ENCODE measurements around the gene DONSON. TPM values are rescaled to one million over a fixed set of nuclear protein-coding genes. Genes with fewer than 3 reads are reported as not detected.
"Not testable (repeated sequence)": the region's sequence is repeated elsewhere in the genome, so short reads cannot be mapped to it uniquely, and the experiment has no call there.

Gene DONSON
- total RNA-seq, 4 donors from 2014 or later: 5.0 to 15.3 (median 9.0) TPM

DNA sequence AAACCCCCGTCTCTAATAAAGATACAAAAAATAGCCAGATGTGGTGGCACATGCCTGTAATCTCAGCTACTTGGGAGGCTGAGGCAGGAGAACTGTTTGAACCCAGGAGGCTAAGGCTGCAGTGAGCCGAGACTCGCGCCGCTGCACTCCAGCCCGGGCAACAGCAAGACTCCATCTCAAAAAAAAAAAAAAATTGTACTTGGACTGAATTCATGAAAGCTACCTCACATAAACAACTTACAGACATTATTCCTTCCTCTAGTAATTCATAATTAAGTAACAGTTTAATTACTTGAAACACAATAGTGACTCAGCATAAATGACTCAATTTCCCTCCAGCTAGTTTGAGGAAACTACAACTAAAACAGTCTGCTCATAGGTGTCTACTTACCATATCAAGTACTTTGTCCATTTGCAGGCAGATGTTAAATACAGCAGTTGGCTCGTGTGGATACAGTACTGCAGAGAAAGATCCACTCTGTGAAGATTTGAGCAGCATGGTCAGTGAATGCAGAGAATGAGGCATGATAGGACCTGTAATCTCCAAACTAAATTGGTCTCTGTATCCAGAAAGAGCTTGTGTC lies 9.4 kb downstream of the DONSON start:
- ATAC-seq (ENCODE audit: low FRiP score) (no peak), DNase-seq (ENCODE audit: low spot score) (no peak)
- TF ChIP-seq, protein P1, sequence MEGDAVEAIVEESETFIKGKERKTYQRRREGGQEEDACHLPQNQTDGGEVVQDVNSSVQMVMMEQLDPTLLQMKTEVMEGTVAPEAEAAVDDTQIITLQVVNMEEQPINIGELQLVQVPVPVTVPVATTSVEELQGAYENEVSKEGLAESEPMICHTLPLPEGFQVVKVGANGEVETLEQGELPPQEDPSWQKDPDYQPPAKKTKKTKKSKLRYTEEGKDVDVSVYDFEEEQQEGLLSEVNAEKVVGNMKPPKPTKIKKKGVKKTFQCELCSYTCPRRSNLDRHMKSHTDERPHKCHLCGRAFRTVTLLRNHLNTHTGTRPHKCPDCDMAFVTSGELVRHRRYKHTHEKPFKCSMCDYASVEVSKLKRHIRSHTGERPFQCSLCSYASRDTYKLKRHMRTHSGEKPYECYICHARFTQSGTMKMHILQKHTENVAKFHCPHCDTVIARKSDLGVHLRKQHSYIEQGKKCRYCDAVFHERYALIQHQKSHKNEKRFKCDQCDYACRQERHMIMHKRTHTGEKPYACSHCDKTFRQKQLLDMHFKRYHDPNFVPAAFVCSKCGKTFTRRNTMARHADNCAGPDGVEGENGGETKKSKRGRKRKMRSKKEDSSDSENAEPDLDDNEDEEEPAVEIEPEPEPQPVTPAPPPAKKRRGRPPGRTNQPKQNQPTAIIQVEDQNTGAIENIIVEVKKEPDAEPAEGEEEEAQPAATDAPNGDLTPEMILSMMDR (IDR thresholded peaks at IDR 0.05): no peak

DNA sequence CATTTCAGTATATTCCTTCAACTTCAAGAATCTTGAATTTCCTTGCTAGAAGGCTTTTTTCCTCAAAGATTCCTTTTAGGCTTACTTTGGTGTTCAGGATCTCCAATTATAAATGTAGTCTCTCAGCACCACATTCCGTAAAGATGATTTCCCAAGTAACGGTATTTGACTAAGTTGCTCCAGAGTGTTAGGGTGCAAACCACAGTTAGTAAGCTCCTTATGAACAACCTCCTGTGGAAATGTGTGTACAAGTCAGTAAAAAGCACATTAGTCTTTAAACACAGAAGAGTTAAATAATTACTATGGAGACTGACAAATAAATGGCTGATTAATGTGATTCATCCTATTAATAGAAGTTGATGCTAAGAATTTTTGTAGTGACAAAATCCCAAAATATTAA lies 10.3 kb downstream of the DONSON start:
- TF ChIP-seq, protein P1 (IDR thresholded peaks at IDR 0.05): no peak
- ATAC-seq (ENCODE audit: low FRiP score): no peak

DNA sequence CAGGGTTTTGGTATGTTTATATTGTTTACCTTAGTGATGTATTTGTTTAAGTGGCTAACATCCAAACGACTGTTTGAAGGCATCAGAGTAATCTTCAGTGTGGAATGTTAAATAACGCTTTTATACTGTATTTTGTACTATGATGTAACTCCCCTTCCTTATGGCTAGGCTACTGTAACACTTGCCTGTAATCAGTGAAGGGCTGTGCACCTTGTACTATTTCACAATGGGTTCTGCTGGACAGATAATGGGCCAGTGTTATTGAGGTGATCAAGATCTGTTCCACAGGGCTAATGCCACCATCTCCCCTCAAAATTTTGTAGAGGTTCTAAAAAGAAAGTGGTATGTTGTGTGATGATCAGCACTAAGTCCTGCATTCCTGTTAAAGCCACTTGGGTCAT lies 11.7 kb downstream of the DONSON start:
- ATAC-seq (ENCODE audit: low FRiP score); DNase-seq (ENCODE audit: low spot score): not testable (repeated sequence)

More for the DNA sequence above, 10.3 kb downstream of the DONSON start:
- DNase-seq (ENCODE audit: low spot score): no peak

DNA sequence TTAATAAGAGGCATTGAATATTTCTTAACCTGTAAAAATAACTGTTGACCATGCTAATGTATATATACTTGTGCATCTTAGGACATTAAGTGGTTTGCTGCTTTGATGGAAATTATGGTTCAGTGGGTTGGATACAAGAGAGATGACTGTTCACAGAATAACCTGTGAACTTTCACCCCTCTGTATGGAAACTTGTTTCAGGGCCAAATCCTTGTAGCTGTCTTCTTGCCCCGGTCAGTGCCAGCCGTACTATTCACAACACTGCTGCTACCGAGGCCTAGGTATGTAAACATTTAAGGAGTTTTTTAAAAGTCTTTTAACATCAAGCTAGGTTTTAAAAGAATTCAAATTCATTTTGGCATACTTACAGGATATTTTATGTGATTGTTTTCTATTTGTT lies 16.1 kb downstream of the DONSON start:
- ATAC-seq (ENCODE audit: low FRiP score) (no peak), DNase-seq (ENCODE audit: low spot score) (no peak)
- TF ChIP-seq, protein P1 (IDR thresholded peaks at IDR 0.05): no peak

DNA sequence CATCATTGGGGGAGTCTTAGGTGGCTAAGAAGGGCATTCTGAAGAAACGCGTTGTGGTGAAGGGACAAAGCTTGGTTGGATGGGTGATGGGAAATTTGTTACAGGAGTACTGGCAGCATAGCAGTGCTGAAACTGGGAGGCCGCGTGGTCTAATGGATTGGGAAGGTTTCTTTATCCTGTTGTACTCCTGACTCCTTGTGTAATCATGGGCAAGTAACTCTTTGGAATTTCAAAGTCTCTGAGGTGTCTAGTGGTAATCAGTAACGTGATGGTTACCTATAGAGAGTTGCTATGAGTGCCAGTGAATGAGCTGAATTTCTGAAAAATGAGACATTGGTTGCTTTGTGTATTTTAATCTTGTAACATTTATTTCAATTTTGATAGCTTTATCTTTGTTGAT lies 18.5 kb downstream of the DONSON start:
- TF ChIP-seq, protein P1 (IDR thresholded peaks at IDR 0.05): no peak
- ATAC-seq (ENCODE audit: low FRiP score) (no peak), DNase-seq (ENCODE audit: low spot score) (no peak)

DNA sequence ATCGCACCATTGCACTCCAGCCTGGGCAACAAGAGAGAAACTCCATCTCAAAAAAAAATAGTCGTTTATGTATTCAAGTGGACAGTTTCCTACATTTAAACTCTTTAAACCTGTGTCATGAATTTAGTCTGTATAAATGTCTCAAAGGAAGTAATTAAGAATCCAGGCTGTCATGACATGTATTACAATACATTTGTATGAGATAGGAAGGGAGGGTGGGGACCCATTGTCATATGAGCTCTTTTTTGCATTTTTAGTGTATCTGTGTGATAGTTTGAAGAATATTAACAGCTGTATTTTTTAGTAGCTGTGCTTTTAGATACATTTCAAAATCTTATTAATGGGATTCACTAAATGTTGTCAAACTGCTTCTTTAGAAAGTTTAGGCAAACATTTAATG lies 20.0 kb downstream of the DONSON start:
- ATAC-seq (ENCODE audit: low FRiP score) (no peak), DNase-seq (ENCODE audit: low spot score) (no peak)
- TF ChIP-seq, protein P1 (IDR thresholded peaks at IDR 0.05): no peak

DNA sequence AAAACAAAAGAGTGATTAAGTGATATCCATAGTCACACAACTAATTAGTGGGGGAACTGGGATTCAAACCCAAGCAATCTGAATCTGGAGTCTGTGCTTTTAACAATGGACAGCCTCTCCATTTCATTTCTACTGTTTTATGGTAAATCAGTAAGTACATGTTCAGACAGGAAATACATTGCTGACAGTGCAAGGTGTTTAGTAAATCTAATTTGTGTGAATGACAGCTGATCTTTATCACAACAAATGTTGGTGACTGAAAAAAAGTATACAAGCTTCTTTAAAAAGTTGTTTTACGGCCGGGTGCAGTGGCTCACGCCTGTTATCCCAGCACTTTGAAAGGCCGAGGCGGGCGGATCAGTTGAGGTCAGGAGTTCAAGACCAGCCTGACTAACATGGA lies 20.6 kb downstream of the DONSON start:
- ATAC-seq (ENCODE audit: low FRiP score) (no peak), DNase-seq (ENCODE audit: low spot score) (no peak)
- TF ChIP-seq, protein P1 (IDR thresholded peaks at IDR 0.05): no peak

Data from omental fat pad (tissue), 4 donors.